IPS-20b (cell line): Measurements from ENCODE around the gene R3HDM2.

ENCODE experiments used
- H3K27ac ChIP-seq: one replicate; pipeline ENCODE4 v1.5.1; 2013; ENCODE audit warnings: low read length
- H3K27me3 ChIP-seq: 2 replicates; pipeline ENCODE4 v1.6.1; 2013; ENCODE audit warnings: mild to moderate bottlenecking, low read length, inconsistent platforms; ENCODE audit not compliant: insufficient read depth
- H3K36me3 ChIP-seq: 2 replicates; pipeline ENCODE4 v1.6.1; 2013; ENCODE audit warnings: low read depth, mild to moderate bottlenecking, inconsistent platforms, low read length, moderate library complexity; ENCODE audit not compliant: insufficient read depth
- H3K4me1 ChIP-seq: 2 replicates; pipeline ENCODE4 v1.6.1; 2013; ENCODE audit warnings: mild to moderate bottlenecking, control low read depth, inconsistent platforms, low read length, moderate library complexity; ENCODE audit not compliant: insufficient read depth
- H3K4me3 ChIP-seq: 2 replicates; pipeline ENCODE4 v1.5.1; 2013; ENCODE audit warnings: mild to moderate bottlenecking, low read length, inconsistent platforms
- H3K9ac ChIP-seq: 2 replicates; pipeline ENCODE4 v1.6.1; 2013; ENCODE audit warnings: low read depth, mild to moderate bottlenecking, inconsistent platforms, low read length, moderate library complexity
- H3K9me3 ChIP-seq: 2 replicates; pipeline ENCODE4 v1.6.1; 2013; ENCODE audit warnings: mild to moderate bottlenecking, low read depth, low read length, inconsistent platforms; ENCODE audit not compliant: insufficient read depth

Gene R3HDM2

DNA sequence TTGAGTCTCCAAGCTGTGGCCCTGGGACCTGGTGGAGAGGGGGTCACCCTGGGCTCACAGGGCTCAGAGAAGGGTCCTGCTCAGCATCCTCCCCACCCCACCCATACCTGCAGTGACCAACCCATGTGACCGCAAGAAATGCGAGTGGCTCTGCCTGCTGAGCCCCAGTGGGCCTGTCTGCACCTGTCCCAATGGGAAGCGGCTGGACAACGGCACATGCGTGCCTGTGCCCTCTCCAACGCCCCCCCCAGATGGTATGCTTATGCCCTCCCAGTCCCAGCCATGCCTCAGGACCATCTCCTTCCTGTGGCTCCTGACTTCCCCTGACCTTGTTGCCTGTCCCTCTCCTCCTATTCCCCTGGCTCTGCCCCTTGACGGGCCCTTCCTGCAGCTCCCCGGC, 220.9 kb downstream of the R3HDM2 start:
- H3K36me3 ChIP-seq, result peaks cover 64% of the 10 kb centered on the region
- H3K4me3 ChIP-seq, result no peak overlapping the region
- H3K27ac ChIP-seq, result no peak overlapping the region
- H3K9me3 ChIP-seq, result no peaks in the 10 kb centered on the region
- H3K27me3 ChIP-seq, result peaks cover 17% of the 10 kb centered on the region
- H3K4me1 ChIP-seq, result peaks cover 9% of the 10 kb centered on the region; the same call in 1 of the 2 replicates
- H3K9ac ChIP-seq, result no peak overlapping the region

DNA sequence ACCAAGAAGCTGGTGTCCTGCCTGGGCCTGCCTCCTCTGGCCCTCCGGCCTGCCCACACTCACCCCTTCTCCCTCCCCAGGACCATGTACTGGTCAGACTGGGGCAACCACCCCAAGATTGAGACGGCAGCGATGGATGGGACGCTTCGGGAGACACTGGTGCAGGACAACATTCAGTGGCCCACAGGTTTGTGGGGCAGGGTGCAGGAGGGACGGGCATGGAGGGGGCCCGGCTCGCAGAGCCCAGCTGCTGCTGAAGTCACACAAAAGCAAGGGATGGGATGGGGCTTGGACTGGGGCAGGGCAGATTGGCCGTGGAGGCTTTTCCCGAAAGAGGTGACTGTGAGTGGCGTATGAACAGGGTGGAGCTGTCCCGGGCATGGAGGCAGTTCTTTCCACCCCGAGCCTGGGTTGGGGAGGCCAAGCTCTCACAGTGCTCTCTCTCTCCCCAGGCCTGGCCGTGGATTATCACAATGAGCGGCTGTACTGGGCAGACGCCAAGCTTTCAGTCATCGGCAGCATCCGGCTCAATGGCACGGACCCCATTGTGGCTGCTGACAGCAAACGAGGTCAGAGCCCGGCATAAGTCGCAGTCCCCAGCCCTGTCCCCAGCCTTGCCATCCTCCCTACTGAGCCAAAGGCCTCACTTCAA, 222.1 kb downstream of the R3HDM2 start:
- no peak overlapping the region for H3K4me3 ChIP-seq
- H3K27me3 ChIP-seq, result peaks cover 5% of the 10 kb centered on the region
- peaks cover 5% of the 10 kb centered on the region; the same call in 1 of the 2 replicates for H3K4me1 ChIP-seq
- peaks cover 75% of the 10 kb centered on the region for H3K36me3 ChIP-seq
- no peak overlapping the region for H3K27ac ChIP-seq
- no peaks in the 10 kb centered on the region for H3K9me3 ChIP-seq
- no peak overlapping the region for H3K9ac ChIP-seq

DNA sequence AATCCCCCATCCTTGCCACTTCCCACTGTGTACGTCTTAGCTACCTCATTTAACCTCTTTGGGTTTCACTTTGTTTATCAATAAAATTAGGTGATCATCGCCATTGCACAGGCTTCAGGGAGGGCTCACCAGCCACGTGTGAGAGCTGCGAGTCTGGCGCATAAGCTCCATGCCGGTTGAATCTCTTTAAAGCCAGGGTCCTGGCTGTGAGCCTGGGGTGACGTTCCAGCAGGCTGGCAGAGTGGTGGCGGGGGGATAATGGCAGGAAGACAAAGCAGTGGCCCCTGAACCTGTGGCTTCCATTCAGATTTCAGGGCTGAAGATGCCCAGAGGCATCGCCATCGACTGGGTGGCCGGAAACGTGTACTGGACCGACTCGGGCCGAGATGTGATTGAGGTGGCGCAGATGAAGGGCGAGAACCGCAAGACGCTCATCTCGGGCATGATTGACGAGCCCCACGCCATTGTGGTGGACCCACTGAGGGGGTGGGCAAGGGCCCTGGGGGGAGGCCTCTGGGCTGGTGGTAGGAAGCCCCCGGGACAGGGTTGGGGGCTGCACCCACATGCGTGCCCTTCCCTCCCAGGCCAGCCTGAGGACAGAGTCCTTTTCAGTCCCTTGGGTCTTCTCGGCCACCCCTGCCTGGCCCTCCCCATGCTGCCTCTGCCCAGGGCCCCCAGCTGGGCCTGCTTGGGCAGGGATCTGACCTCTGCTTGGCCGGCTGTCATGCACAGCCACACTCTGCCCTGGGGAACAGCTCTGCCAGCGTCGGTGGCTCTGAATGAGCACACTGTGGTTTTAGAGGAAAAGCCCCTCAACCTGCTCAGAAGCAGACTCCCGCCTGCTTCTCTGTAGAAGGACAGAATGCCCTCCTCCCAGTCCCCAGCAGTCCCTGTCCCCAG, 222.9 kb downstream of the R3HDM2 start:
- Histone ChIP-seq H3K4me1 (no peaks in the 10 kb centered on the region), H3K4me3 (no peak overlapping the region), H3K27ac (no peak overlapping the region), H3K27me3 (no peaks in the 10 kb centered on the region), H3K9me3 (no peaks in the 10 kb centered on the region), H3K9ac (no peak overlapping the region), H3K36me3 (peaks cover 83% of the 10 kb centered on the region)

DNA sequence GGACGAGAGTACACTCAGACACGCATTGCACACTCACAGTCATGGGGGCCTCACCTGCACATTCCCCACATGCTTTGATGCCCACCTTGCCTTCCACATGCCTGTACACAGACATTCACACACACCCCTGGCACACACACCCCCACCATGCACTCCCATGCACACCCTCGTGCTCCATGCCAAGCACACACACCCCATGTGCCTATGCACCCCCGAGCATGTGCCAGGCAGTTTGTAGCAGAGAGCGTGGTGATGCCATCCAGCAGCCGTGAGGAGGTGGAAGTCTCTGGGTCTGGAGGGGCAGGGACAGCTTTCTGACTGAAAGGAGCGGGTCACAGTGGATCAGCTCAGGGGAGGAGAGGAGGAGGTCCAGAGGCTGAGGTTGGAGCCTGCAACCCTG, 224.9 kb downstream of the R3HDM2 start:
- peaks cover 90% of the 10 kb centered on the region for H3K36me3 ChIP-seq
- H3K27me3 ChIP-seq, result no peaks in the 10 kb centered on the region
- H3K4me3 ChIP-seq, result no peak overlapping the region
- no peak overlapping the region for H3K27ac ChIP-seq
- H3K9me3 ChIP-seq, result no peaks in the 10 kb centered on the region
- H3K4me1 ChIP-seq, result no peaks in the 10 kb centered on the region
- no peak overlapping the region for H3K9ac ChIP-seq

DNA sequence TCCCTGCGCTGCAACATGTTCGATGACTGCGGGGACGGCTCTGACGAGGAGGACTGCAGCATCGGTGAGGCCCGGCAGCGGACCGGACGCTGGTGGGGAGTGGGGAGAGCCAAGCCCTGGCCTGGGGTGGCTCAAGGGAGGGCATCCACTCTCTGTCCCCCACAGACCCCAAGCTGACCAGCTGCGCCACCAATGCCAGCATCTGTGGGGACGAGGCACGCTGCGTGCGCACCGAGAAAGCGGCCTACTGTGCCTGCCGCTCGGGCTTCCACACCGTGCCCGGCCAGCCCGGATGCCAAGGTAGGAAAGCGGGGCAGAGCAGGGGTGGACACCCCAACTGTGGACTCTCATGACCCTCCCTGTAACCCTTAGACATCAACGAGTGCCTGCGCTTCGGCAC, 225.7 kb downstream of the R3HDM2 start:
- H3K9me3 ChIP-seq, result no peaks in the 10 kb centered on the region
- peaks cover 89% of the 10 kb centered on the region for H3K36me3 ChIP-seq
- no peak overlapping the region for H3K4me3 ChIP-seq
- no peak overlapping the region for H3K9ac ChIP-seq
- H3K27ac ChIP-seq, result no peak overlapping the region
- H3K27me3 ChIP-seq, result no peaks in the 10 kb centered on the region
- H3K4me1 ChIP-seq, result no peaks in the 10 kb centered on the region

DNA sequence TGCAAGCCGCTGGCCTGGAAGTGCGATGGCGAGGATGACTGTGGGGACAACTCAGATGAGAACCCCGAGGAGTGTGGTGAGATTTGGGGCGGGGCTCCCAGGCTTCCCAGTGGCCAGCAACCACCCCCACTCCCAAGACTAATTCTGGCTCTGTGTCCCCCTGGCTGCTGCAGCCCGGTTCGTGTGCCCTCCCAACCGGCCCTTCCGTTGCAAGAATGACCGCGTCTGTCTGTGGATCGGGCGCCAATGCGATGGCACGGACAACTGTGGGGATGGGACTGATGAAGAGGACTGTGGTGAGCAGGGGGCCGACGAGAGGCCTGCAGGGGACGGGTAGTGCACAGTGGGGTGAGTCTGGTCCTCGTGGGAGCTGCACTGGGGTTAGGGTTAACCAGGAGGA, 226.4 kb downstream of the R3HDM2 start:
- no peak overlapping the region for H3K4me3 ChIP-seq
- H3K27me3 ChIP-seq, result no peaks in the 10 kb centered on the region
- no peak overlapping the region for H3K27ac ChIP-seq
- H3K9me3 ChIP-seq, result no peaks in the 10 kb centered on the region
- no peak overlapping the region for H3K9ac ChIP-seq
- peaks cover 89% of the 10 kb centered on the region for H3K36me3 ChIP-seq
- H3K4me1 ChIP-seq, result no peaks in the 10 kb centered on the region

DNA sequence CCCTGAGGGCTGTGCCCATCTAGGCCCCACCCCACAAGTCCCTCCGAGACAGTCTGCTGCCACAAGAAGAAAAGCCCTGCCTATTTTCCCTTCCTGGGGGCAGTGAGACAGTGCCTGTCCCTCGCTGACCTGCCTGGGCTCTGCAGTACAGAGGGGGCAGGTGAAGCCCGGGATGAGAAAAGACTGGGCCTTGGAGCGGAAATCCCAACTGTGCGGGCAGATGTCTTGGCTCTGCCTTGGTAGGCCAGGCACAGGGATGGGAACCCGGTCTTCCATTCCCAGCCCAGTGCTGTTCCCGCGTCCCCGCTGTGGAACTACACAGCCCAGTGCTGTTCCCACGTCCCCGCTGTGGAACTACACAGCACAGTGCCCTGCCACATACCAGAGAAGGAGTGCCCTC, 227.1 kb downstream of the R3HDM2 start:
- H3K36me3 ChIP-seq, result peaks cover 89% of the 10 kb centered on the region

More for the DNA sequence above, 227.1 kb downstream of the R3HDM2 start:
- Histone ChIP-seq H3K9ac (no peak overlapping the region), H3K27ac (no peak overlapping the region), H3K4me3 (no peak overlapping the region), H3K27me3 (no peaks in the 10 kb centered on the region), H3K4me1 (no peaks in the 10 kb centered on the region), H3K9me3 (no peaks in the 10 kb centered on the region)
